Activated T-helper 1 cell treated with anti-CD3 and anti-CD28 coated beads, Interleukin-2, amount 50 U/mL, for 16 hours (primary cell): ENCODE measurements around the gene CLSTN2.
"Not testable (repeated sequence)": the region's sequence is repeated elsewhere in the genome, so short reads cannot be mapped to it uniquely, and the experiment has no call there.

Experiments used
- DNase-seq, 2 donors: peaks; one replicate each; pipeline ENCODE4 v3.0.0-alpha.2; 2020; ENCODE audit warnings: low read depth in 1 of 2, low spot score in 1 of 2

Gene CLSTN2

DNA sequence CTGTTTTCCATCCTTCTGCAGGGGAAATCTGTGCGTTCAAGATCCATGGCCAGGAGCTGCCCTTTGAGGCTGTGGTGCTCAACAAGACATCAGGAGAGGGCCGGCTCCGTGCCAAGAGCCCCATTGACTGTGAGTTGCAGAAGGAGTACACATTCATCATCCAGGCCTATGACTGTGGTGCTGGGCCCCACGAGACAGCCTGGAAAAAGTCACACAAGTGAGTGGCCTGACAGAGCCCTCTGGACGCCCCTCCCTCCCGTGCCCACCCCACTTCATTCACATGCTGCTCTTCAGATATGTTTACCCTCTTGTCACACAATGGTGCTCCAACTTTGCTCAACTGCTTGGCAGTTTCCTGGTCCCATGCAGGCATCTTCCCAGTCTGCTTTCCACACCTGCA is 468.6 kb downstream of the CLSTN2 start:
- no peak for DNase-seq

- DNase-seq = no peak
Measured at GRCh38 chr3:140406655-140407054, 471.7 kb downstream of the CLSTN2 start.

GRCh38 chr3:140408252-140408651 is 473.3 kb downstream of the CLSTN2 start:
- DNase-seq = no peak

DNA sequence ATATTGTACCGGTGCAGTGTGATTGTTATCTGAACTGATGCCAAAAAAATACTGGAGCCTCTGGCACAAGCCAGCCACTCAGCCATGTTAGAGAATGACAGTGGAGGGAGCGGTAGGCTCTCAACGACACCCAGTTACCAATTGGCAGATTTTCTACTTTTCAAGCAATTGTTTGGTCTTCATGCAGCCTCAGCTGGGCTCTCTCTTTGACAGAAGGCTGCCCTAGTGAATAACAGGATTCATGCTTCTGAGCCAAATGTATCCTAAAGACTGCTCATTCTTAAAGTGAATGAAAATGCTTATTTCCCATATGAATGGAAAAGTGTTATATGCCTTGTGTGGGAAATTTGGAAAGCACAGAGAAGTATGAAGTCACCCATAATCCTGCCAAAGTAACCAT is 481.7 kb downstream of the CLSTN2 start:
- DNase-seq = no peak

- no peak for DNase-seq
Measured at GRCh38 chr3:140420621-140421357, 485.8 kb downstream of the CLSTN2 start.

GRCh38 chr3:140421884-140422283 is 486.9 kb downstream of the CLSTN2 start:
- no peak for DNase-seq

DNA sequence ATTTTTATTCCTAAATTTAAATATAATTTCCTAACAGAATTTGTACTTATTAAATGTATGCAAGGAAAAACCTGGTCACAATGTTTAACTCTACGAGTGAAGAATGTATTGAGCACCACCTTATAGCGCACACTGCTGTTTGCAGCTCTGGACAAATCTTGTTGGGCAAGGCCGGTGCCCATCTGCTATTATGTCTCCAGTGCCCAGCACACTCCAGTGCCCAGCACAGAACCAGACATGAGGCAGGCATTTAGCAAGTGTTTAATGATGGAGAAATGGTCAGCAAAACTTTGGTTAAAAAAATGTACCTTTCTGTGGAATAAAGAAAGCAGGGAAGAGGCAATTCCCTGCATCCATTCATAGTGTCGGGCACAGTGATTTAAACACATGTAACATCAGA is 488.2 kb downstream of the CLSTN2 start:
- DNase-seq = no peak

GRCh38 chr3:140423574-140423973 is 488.6 kb downstream of the CLSTN2 start:
- not testable (repeated sequence) for DNase-seq

DNA sequence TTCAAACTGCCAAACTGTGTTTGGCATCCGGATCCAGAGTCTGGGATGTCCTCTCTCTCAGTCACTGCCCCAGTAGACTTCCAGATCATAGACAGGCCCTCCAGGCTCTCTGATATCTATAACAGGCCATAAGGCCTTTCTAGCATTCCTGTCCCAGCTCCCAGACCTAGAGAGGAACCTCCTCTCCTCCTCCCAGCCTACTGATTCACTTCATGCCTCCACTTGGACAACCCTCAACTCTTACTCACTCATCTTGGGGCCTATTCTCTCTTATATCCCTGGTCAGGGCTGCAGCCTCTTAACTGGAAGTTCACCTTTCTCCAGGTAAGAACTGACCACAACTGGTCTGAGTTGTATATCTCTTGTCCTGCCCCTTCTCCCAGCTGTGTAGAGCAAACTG is 489.2 kb downstream of the CLSTN2 start:
- DNase-seq = no peak

GRCh38 chr3:140424726-140425125 is 489.7 kb downstream of the CLSTN2 start:
- DNase-seq = no peak

DNA sequence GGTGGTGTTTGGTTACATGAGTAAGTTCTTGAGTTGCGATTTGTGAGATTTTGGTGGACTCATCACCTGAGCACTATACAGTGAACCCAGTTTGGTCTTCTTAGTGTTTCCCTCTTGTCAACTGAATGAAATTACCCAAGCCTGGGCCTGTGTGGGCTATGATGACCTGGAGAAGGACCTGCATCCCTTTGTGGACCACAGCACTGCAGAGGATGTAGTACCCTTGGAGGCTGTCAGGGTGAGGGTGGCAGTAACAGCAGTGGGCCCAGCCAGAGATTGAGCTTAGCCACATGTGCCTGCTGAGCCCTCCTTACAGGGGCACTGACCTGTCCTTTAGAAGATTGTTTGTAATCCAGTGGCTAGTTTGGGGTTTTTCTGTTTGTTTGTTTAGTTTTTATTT is 492.8 kb downstream of the CLSTN2 start:
- no peak for DNase-seq

GRCh38 chr3:140428380-140428779 is 493.4 kb downstream of the CLSTN2 start:
- DNase-seq = no peak

GRCh38 chr3:140429791-140430190 is 494.8 kb downstream of the CLSTN2 start:
- DNase-seq = no peak

GRCh38 chr3:140430494-140430893 is 495.5 kb downstream of the CLSTN2 start:
- DNase-seq = no peak

- no peak for DNase-seq
Measured at GRCh38 chr3:140432229-140432669, 497.3 kb downstream of the CLSTN2 start.

GRCh38 chr3:140433431-140433830 is 498.4 kb downstream of the CLSTN2 start:
- DNase-seq = no peak

DNA sequence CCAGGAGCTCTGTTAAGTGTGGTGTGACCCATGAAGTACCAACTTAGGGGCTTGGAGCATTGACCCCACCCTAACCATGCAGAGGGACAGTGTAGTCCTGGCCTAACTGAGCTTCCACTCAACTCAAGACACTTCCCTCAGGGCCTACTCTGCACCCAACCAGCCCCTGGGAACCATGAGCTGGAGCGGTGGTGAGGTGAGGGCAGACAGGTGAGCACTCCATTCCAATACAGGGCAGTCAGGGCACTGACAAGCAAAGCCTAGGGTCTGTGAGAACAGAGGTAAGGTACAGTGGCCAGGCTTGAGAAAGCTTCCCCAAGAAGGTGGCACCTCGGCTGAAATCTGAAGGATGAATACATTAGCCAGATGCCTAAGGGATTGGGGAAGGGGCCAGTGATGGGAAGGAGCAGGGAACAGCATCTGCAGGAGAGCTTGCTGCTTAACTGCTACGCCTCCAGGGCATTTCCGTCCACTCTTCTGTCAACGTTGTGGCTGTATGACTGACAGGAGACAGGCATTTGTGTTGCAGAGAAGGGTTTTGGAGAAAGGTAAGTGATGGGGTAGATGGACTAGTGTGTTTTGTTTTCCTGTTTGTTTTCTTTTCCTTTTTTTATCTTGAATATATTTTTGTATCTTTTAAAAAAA is 499.4 kb downstream of the CLSTN2 start:
- DNase-seq = no peak

- no peak for DNase-seq
Measured at GRCh38 chr3:140436421-140436820, 501.4 kb downstream of the CLSTN2 start.

GRCh38 chr3:140438736-140439470 is 503.9 kb downstream of the CLSTN2 start:
- DNase-seq = no peak

DNA sequence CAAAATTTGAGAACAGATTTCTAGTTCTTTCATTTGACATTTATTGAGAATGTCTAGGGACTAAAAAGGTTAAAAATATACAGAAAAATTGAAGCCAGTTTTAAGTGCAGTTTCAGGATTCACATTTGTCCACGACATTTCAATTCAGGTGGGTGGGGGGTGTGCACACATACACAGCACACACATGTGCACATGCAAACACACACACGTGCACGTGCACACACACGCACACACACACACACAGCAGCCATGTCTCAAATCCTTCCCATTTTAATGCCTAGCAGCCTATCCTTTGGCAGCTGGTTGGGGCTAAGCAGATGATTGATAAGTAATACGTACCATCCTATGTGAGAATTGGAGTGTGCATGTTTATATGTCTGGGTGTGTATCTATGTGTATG is 504.5 kb downstream of the CLSTN2 start:
- no peak for DNase-seq

DNA sequence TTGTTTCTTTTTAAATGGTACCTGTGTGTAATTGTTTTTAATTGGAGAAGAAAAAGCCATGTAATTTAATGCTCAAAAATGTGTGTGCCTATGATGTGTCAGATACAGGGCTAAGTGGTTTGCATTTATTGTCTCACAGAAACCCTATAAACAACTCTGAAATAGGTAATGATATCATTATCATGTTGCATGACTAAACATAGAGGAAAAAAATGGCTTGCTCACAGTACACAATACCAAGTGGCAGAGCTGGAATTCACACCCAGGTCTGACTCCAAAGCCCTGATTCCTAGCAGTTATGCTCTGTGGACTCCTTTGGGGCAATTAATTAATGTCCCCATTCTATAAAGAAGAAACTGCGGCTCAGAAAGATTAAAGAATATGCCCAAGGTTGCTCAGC is 505.5 kb downstream of the CLSTN2 start:
- no peak for DNase-seq

GRCh38 chr3:140441006-140441405 is 506.0 kb downstream of the CLSTN2 start:
- no peak for DNase-seq
